Muscle of leg (tissue), 11 donors: ENCODE results near the gene CYB561. TPM values are rescaled to one million over a fixed set of nuclear protein-coding genes. Genes with fewer than 3 reads are reported as not detected.
"Not testable (repeated sequence)": the region's sequence is repeated elsewhere in the genome, so short reads cannot be mapped to it uniquely, and the experiment has no call there.

Experiments used
- DNase-seq: peaks from one replicate; pipeline ENCODE4 v3.0.0; 2013
- H3K27ac ChIP-seq: one replicate; pipeline ENCODE4 v1.5.1; 2013; ENCODE audit warnings: mild to moderate bottlenecking, low read length, control low read depth
- H3K27me3 ChIP-seq: one replicate; pipeline ENCODE4 v1.6.1; 2013; ENCODE audit warnings: low read length; ENCODE audit not compliant: control insufficient read depth, insufficient read depth
- H3K36me3 ChIP-seq: one replicate; pipeline ENCODE4 v1.6.1; 2013; ENCODE audit warnings: low read length; ENCODE audit not compliant: control insufficient read depth, insufficient read depth
- H3K4me1 ChIP-seq: one replicate; pipeline ENCODE4 v1.6.1; 2013; ENCODE audit warnings: low read length; ENCODE audit not compliant: control insufficient read depth, insufficient read depth
- H3K4me3 ChIP-seq: one replicate; pipeline ENCODE4 v1.5.1; 2013; ENCODE audit warnings: low read length, control low read depth
- H3K9me3 ChIP-seq: replicated peaks from 2 replicates; pipeline ENCODE4 v1.6.1; 2013; ENCODE audit warnings: low read depth, low read length; ENCODE audit not compliant: control insufficient read depth
- WGBS: methylation state at CpG from one replicate; pipeline ENCODE4 v1.1.5; 2013; ENCODE audit warnings: missing lambda C conversion rate; ENCODE audit not compliant: insufficient coverage; 5-methylcytosine and 5-hydroxymethylcytosine counted together
- polyA plus RNA-seq, 8 donors: library from polyadenylated mRNA; unstranded; fragments of 120-200 nt; gene quantifications; one replicate each; pipeline versions ENCODE4 v1.2.1 to v1.2.3, GENCODE V29; 2013; ENCODE audit warnings: inconsistent platforms in 1 of 8, low replicate concordance in 1 of 8; ENCODE audit not compliant: insufficient read length in 8 of 8, insufficient read depth in 1 of 8
- total RNA-seq: library from RNA; stranded (reverse); fragments of 120-200 nt; gene quantifications from one replicate; pipeline ENCODE4 v1.2.4, GENCODE V29; 2013

The CYB561 gene
- total and polyA plus RNA-seq, 9 donors: 3.5 to 8.5 (median 5.1) TPM

DNA sequence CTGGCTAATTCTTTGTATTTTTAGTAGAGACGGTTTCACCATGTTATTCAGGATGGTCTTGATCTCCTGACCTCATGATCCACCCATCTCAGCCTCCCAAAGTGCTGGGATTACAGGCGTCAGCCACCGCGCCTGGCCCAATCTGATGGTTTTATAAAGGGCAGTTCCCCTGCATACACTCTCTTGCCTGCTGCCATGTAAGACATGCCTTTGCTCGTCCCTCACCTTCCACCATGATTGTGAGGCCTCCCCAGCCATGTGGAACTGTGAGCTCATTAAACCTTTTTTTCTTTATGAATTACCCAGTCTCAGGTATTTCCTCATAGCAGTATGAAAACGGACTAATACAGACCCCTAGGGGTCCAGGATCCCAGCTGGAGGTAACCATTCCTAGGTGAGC is 22.0 kb upstream of the CYB561 start:
- 85% methylated on average over 6 of the region's 6 CpGs for WGBS

DNA sequence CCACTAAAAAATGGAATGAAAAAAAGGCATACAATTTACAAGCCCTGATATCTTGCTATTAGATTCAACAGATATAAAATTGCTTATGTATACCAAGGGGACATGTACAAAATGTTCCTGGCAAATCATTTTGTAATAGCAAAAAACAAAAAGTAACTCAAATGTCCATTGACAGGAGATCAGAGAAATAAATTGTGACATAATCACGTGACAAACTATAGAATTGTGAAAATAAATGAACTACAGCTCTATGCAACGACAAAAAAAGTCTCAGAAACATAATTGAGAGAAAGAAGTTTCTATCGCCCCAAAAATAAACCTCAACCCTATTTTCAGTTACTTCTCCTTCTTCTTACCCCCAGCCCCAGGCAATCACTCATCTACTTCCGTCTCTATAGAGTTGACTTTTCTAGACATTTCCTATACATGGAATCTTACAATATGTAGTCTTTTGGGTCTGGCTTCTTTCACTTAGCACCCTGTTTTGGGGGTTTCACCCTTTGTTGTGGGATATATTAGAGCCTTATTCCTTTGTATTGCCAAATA is 18.7 kb upstream of the CYB561 start:
- no peak for DNase-seq
- WGBS: no CpG with 5 or more reads among the region's 4 CpGs

More for the DNA sequence above, 22.0 kb upstream of the CYB561 start:
- not testable (repeated sequence) for H3K27me3 ChIP-seq, H3K9me3 ChIP-seq, DNase-seq, H3K4me1 ChIP-seq, H3K27ac ChIP-seq, H3K36me3 ChIP-seq, H3K4me3 ChIP-seq

DNA sequence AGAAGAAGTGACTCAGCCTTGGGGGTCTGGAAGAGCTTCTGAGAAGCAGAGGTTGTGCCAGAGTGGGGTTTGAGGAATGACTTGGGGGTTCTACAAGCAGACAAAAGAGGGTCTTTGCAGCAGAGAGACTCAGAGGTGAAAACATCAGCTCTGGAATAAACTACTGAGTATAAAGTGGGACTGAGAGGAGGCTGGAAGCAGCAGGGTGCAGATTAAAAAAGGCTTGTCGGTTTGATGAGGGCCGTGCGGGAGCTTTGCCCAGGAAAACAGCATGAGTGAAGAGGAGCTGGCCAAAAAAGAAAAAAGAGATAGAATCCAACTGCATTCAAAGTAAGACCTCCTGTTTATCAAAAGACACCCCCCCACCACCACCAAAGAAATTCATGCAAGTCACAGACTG is 17.7 kb upstream of the CYB561 start:
- no peak for DNase-seq
- WGBS: no CpG with 5 or more reads among the region's 3 CpGs
- Histone ChIP-seq H3K27me3 (no peaks in the 10 kb centered on the region), H3K4me1 (no peaks in the 10 kb centered on the region), H3K9me3 (no peaks in the 10 kb centered on the region), H3K4me3 (no peak overlapping the region), H3K27ac (no peak overlapping the region), H3K36me3 (no peaks in the 10 kb centered on the region)

More for the DNA sequence above, 18.7 kb upstream of the CYB561 start:
- Histone ChIP-seq H3K36me3 (no peaks in the 10 kb centered on the region), H3K4me3 (no peak overlapping the region), H3K27ac (no peak overlapping the region), H3K9me3 (no peaks in the 10 kb centered on the region), H3K4me1 (no peaks in the 10 kb centered on the region), H3K27me3 (no peaks in the 10 kb centered on the region)

DNA sequence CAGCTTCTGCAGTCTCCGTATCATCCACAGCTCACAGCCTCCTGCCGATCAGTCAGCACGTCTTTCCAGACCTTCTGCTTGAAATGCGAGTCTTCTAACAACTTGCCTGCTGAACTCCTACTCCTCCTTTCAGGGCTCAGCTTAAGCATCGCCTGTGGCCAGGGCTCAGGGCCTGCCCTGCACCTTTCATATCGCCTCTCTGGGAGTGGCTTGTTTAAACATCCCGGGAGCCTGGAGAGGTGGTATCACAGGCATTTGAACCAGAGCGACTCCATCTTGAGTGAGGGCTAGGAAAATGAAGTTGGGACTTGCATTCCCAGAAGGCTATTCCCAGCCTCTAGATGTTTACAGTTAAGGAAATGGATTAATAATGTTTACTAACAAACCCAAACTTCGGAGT is 13.9 kb upstream of the CYB561 start:
- Histone ChIP-seq H3K4me3 (no peak overlapping the region), H3K27ac (no peak overlapping the region), H3K27me3 (no peaks in the 10 kb centered on the region), H3K36me3 (no peaks in the 10 kb centered on the region), H3K9me3 (no peaks in the 10 kb centered on the region), H3K4me1 (no peaks in the 10 kb centered on the region)
- DNase-seq: no peak
- 24% methylated on average over 4 of the region's 9 CpGs for WGBS

DNA sequence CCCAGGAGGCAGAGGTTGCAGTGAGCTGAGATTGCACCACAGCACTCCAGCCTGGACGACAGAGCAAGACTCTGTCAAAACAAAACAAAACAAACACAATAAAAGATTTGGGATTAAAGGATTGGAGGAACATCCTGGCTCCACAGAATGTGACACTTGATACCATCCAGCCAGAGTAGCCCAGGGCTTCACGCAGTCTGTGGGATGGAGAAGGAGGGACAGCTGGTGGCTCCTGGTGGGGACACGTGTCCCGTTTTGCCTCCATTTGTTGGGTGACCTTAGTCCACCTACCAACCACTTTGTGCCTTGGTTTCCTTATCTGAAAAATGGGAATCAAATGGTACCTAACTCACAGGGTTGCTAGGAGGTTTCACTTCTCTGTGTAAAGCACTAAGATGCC is 12.4 kb upstream of the CYB561 start:
- no CpG with 5 or more reads among the region's 4 CpGs for WGBS
- no peaks in the 10 kb centered on the region for H3K27me3 ChIP-seq
- no peaks in the 10 kb centered on the region for H3K9me3 ChIP-seq
- H3K4me1 ChIP-seq: no peaks in the 10 kb centered on the region
- H3K27ac ChIP-seq: no peak overlapping the region
- H3K4me3 ChIP-seq: no peak overlapping the region
- no peak for DNase-seq
- no peaks in the 10 kb centered on the region for H3K36me3 ChIP-seq

DNA sequence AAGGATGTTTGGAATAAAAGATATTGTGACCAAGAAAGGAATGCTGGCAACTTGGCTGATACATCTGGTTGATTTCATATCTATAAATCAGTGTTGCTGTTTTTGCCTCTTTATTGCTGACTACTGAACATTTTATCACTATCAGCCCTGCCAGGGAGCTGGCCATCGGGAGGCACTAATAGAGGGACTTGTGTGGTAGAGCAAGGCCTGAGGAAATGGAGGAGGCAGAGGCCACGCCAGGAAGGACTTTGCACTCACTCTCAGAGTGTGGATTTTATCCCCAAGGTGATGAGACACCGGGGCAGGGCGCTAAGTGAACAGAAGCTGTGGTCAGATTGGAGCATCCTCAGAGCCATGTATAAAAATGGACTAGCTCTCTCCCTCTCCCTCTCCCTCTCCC is 9.3 kb upstream of the CYB561 start:
- 67% methylated on average over 1 of the region's 4 CpGs for WGBS
- no peaks in the 10 kb centered on the region for H3K9me3 ChIP-seq
- H3K4me3 ChIP-seq: no peak overlapping the region
- no peak for DNase-seq
- H3K36me3 ChIP-seq: no peaks in the 10 kb centered on the region
- no peaks in the 10 kb centered on the region for H3K4me1 ChIP-seq
- no peaks in the 10 kb centered on the region for H3K27me3 ChIP-seq
- H3K27ac ChIP-seq: no peak overlapping the region

DNA sequence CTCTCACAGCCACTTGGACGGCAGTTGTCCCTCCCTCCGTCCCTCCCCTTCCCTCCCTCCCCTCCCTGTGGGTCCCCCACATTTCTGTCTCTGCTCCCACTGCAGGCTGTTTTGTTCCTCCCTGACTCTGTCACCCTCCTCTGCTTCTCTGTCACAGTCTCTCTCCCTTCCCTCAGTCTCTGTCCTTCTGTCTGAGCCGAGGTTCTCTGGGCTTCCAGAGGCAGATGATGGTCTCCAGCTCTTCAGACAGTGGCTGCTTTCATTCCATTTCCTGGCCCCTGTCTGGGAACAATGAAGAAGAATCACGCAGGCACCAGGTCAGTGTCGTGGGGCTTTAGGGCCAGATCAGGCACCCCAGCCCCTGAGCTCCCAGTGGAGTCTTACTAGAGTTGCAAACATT is 8.8 kb upstream of the CYB561 start:
- Histone ChIP-seq H3K4me3 (no peak overlapping the region), H3K36me3 (no peaks in the 10 kb centered on the region), H3K9me3 (no peaks in the 10 kb centered on the region), H3K4me1 (peaks cover under 1% of the 10 kb centered on the region), H3K27ac (no peak overlapping the region), H3K27me3 (peaks cover 4% of the 10 kb centered on the region)
- DNase-seq: no peak
- WGBS: 29% methylated on average over 3 of the region's 5 CpGs

DNA sequence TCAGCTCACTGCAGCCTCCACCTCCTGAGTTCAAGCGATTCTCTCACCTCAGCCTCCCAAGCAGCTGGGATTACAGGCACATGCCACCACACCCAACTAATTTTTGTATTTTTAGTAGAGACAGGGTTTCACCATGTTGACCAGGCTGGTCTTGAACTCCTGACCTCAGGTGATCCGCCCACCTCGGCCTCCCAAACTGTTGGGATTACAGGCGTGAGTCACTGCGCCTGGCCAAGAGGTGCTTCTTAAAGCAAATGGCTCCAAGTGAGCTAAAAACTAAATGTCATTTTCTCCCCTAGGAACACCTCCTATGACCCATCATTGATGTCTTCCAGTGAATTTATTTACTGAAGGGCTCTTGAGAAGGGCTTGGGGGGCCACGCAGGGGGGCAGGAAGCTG is 8.3 kb upstream of the CYB561 start:
- not testable (repeated sequence) for H3K27me3 ChIP-seq, H3K4me1 ChIP-seq, H3K27ac ChIP-seq, DNase-seq, H3K36me3 ChIP-seq, H3K4me3 ChIP-seq, H3K9me3 ChIP-seq
- 71% methylated on average over 1 of the region's 6 CpGs for WGBS

DNA sequence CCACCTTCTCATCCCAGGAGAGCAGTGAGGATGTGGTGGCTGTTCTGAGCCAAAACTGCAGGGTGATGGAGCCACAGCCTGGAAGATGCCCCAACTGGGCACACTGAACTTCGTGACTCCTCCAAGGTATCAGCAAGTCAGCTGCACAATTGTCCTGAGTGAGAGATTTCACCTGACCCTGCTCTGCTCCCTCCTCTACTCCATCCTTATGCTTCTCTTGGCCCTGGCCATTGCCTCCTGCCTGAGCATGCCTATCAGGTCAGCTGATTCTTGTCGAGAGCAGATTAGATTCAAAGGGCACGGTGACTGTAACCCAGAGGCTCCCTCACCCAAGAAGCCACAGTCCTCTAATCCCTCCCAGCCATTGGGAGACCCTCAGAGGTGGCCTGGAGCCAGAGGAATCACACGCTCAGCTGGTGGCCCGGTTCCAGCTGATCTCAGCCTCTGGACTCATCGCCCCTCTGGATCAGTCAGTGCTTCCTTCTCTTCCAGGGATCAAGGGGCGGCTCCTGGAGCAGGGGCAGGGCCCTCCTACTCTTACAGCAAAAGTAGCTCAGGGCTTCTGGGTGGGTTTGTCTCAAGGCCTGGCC is 7.0 kb upstream of the CYB561 start:
- H3K27ac ChIP-seq: no peak overlapping the region
- H3K4me1 ChIP-seq: peaks cover 5% of the 10 kb centered on the region
- no peak overlapping the region for H3K4me3 ChIP-seq
- no peak for DNase-seq
- WGBS: 45% methylated on average over 6 of the region's 7 CpGs
- H3K36me3 ChIP-seq: no peaks in the 10 kb centered on the region
- no peaks in the 10 kb centered on the region for H3K9me3 ChIP-seq
- peaks cover 5% of the 10 kb centered on the region for H3K27me3 ChIP-seq

DNA sequence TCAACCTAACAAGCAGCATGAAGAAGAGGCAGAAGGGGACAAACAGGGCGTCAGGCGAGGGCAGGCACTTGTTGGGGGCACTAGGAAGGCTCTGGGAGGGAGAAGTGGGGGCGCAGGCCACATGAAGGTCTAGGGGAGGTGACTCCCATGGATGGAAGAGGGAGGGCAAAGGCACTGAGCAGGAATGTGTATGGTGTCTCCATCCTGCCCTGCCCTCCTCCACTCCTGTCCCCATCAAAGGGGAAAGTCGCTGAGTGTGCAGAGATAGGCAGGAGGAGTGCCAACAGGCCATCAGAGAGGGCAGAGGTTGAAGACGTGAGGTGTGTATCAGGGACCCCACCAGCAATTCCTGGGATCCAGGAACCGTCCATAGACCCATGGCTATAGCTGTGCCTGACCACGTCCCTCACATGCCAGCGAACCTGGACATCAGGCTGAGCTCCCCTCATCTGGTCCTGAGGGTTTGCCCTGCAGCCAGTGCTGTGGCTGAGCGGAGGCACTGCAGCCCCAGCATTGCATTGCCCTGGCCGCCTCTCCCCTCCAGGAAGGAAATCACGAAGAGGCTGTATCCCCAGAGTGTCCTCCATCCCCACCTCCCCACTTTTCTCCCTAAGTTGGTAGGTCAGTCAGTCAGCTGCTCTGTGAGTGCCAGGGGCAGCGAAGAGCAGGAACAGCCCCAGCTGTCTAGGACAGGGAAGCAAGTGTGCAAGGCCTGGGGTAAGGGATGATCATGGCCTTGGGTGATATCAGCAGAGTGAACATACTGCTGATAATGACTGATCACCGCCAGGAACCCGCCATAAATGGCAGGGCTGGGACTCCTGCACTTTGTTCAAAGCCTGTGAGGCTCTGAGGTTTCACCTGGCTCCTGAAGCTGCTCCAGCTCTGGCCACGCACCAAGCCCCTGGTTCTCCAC is 6.2 kb upstream of the CYB561 start:
- Histone ChIP-seq H3K9me3 (no peaks in the 10 kb centered on the region), H3K4me3 (no peak overlapping the region)
- no peak for DNase-seq

More for the DNA sequence above, 6.2 kb upstream of the CYB561 start:
- H3K27ac ChIP-seq: no peak overlapping the region
- no peaks in the 10 kb centered on the region for H3K36me3 ChIP-seq
- H3K27me3 ChIP-seq: peaks cover 5% of the 10 kb centered on the region
- 77% methylated on average over 11 of the region's 15 CpGs for WGBS
- H3K4me1 ChIP-seq: peaks cover 13% of the 10 kb centered on the region
